Measurements from ENCODE around the gene NCK2.

NCK2 gene

DNA sequence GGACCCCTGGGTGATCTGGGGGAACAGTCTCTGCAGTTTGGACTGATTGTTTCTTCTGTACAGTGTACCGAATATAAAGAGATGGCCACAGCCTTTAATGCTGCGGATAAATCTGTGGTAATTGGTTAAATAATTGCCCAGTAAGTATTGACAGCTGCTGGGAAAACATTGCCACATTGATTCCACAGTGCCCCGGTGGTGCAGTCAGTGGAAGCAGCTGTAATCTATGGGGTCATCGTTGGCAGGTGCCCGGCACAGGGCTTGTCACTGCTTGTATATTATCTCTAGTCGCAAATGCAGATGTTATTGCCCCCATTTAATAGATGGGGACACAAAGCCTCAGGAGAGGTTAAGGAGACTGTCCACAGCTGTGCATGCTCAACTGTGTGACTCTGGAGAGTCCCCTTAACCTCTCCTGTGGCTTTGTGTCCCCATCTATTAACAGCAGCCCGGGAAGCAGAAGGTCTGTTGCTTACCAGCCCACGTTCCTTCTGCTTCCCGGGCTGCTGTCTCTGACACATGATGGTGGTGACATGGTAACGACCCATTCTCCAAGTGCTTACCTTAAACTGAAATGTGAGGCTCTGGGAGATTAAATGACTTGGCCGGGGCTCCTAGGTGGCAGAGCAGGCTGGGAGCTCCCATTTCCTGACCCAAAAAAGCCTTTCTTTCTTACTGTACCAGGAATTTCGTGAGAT, 76.9 kb downstream of the NCK2 start:
- DNase-seq: no peak

DNA sequence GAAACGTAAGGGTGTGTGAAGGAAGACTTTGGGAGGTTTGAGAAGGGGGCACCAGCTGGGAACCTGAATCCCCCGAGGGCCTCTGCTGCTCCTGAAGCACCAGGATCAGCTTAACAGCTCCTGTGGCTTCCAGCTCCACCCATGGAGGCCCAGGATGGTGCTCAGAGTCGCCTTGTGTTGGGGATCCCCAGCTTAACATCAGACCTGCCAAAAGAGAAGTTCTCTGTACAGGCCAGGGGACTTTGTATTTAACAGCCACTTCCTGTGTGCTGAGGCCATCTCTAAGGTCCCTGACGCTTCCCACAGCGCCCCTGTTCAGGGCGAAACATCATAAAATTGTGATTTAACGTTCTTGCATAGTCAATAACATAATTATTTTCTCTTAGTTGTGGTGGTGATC, 77.5 kb downstream of the NCK2 start:
- no peak for DNase-seq

DNA sequence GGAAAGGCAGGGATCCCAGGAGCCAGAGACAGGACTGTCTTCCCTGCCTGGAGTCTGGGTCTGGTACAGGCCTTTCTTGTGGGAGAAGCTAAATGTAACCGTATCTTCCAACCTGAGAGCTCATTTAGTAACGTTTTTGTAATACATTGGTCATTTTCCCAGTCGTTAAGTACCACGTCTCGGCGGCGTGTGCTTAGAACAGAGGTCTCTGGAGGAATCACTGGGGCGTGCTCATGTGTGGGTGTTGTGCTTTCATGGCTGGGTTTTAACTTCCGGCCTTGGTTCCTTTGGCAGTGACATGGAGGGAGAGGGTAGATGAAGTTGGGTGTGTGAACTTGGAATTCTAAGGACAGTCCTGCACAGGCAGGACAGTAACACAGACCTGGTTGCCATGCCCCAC, 79.7 kb downstream of the NCK2 start:
- no peak for DNase-seq

DNA sequence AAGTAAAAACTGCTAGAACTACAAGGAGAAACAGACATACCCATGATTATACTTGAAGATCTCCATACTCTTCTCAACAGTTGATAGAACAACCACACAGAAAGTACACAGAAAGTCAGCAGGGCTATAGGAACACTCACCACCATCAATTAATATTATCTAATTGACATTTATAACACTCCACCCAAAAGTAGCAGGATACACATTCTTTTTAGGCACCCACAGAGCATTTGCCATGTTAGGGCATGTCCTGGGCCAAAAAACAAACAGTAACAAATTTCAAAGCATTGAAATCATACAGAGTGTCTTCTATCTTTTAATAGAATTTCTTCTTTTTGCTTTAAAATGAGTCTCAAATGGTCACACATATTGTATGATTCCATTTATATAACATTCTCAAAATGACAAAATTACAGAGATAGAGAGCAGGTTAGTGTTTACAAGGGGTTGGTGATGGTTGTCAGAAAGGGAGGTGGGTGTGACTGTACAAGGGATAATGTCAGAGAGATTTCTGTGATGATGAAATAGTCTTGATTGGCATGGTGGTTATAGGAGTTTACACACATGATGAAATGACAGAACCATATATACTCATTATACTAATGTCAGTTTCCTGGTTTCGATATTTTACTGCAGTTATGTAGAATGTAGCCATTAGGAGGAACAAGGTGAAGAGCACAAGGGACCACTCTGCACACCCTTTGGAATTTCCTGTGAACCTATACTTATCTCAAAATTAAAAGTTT, 82.8 kb downstream of the NCK2 start:
- no peak for DNase-seq

DNA sequence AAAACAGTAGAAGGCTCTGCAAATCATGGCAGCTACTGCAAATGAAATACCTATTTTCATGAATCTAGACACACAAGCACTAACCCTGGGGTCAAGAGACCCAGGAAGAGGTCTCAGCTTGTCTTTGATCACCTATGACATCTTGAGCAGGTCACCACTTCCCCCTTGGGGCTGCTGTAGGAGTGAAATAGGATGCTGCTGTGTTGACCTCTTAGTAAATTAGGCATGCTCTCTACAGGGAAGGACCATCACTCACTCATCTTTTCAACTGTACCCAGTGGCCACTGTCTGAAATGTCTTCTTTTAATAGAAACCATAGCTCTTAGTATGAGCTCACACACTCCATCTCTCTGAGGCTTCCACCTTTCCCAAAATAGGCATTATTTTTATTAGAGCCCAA, 83.8 kb downstream of the NCK2 start:
- DNase-seq: no peak

DNA sequence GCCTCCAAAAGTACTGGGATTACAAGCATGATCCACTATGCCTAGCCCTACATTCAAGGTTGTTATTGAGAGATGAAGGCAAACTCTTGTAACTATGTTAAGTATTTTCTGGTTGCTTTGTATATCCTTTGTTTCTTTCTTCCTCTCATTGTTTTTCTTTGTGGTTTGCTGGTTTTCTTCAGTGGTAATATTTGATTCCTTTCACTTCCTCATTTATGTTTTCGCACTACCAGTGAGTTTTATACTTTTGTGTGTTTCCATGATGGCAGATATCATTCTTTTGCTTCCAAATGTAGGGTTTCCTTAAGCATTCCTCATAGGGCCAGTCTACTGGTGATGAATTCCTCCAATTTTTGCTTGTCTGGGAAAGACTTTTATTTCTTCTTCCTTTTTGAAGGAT, 90.2 kb downstream of the NCK2 start:
- no peak for DNase-seq

DNA sequence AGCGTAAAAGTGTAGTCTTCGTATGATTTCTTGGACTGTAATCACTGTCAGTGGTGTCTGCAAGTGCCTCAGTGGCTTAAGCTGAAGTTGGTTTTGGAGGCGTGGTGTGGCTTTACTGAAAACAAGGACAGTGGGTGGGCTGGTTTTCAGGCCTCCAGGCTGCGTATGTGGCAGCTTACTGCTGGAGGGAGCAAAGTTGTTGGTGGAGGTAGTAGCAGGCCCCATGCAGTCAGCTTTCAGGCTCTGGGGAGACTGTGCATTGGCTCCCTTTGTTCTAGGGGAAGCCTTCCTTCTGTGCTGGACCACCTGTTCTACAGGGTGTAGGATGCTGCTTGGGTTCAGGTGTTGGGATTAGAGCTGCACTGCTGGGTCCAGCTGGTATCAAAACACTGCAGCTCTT, 91.6 kb downstream of the NCK2 start:
- DNase-seq: no peak

DNA sequence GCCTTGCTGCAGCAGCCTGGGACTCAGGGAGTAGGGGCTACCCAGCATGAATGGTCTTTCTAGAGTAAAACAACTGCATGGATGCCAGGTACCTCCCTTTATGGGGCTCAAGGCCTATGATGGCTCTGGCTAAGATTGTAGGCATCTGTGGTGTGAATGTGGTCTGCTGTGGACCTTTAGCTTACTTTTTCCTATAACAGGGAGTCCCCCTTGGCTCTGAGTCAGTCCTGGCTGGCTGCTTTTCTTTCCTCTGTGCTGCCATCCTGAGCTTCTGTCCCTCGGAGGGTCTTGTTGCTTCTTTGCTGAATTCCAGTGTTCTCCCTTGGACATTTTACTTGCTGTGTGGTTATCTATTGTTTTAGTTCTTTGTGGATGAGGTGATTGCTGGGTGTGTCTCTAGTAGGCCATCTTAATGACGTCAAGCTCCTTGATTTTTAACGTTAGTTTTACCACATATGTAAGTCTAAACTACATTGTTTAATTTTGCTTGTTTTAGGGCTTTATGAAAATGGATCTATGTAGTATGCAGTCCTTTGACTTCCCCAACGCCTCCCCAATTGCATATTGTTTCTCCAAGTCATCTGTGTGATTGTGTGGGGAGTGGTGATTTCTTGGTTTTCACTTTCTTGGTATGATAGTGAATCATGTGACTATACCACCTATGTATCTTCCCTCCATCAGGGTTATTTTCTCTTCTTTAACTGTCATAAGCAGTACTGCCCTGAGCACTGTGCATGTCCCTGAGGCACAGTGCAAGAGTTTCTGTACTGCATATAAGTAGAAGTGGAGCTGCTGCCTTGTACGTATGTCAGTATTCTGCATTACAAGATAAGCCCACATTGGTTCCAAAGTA, 92.4 kb downstream of the NCK2 start:
- DNase-seq: no peak

GRCh38 chr2:105839793-105840192, 95.1 kb downstream of the NCK2 start:
- no peak for DNase-seq

- no peak for DNase-seq
Observed at GRCh38 chr2:105840933-105841332, 96.2 kb downstream of the NCK2 start.

DNA sequence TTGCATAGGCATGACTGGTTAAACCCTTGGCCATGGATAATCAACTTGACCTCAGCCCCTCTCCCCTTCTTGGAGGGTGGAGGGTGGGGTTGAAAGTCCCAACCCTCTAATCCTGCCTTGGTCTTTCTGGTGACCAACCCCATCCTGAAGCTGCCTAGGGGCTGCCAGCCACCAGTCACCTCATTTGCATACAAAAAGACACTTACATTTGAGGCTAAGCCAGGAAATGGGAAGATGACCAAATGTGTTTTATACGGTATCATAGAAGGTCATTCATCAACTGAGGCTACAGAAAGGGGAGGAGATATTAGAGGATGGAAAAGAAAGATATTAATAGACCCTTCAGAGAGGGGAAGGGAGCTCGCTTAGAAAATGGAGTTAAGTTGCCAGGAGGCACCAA, 96.8 kb downstream of the NCK2 start:
- no peak for DNase-seq

DNA sequence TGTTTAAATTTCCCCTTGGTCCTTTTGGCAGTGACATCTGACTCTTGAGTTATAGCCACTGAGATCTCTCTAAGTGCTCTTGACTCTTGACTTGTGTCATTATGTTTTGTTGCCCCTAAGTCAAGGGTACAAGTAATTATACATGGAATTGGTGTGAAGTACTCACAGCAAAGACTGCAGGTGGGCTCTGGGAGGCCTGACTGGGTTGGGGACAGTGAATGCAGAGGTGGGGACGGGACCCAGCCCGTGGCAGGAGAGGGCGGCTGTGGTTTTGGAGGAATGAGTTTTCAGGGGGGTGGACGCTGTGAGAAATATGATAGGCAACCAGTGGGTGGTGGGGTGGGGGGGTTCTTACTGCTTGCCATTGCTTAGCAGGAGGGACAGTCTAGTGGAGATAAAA, 97.8 kb downstream of the NCK2 start:
- no peak for DNase-seq

GRCh38 chr2:105843476-105844374, 99.0 kb downstream of the NCK2 start:
- DNase-seq: no peak

DNA sequence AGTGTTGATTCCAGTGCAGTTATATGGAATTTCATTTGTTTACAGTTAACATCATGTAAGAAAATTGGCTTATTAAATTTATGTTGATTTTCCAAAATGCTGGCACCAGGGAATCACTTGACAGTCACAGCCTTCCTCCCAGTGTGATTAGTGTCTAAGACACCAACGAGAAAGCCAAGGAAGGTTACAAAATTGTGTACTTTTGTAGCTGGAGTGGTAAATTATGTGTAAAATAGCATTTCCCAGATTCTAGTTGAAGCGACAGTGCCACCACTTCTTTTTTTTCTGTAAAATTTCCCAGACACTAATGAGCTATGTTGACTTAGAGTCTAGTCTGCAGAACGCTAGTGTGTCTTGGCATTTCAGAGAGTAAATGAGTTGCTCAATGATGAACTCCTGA, 101.3 kb downstream of the NCK2 start:
- no peak for DNase-seq

GRCh38 chr2:105847056-105847455, 102.3 kb downstream of the NCK2 start:
- DNase-seq: no peak

GRCh38 chr2:105848367-105848766, 103.7 kb downstream of the NCK2 start:
- DNase-seq: no peak

- no peak for DNase-seq
Observed at GRCh38 chr2:105849431-105850179, 104.9 kb downstream of the NCK2 start.

DNA sequence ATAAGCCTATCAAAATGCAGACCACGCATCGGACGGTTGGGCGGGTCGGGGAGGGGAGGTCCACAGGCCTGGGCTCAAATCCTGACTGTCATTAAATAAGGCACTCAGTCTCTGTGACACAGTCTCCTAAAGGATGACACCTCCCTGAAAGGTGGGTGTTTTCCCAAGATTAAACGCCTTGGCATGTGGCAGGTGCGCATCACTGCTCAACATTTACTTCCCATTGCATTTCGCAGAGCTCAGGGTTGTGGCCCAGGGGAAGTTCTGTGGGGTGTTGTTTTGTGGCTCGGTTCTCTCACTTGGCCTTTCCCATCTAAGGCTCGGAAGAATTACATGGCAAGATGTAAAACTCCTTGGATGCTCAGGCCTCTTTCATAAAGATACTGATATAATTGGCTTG, 107.4 kb downstream of the NCK2 start:
- no peak for DNase-seq

DNA sequence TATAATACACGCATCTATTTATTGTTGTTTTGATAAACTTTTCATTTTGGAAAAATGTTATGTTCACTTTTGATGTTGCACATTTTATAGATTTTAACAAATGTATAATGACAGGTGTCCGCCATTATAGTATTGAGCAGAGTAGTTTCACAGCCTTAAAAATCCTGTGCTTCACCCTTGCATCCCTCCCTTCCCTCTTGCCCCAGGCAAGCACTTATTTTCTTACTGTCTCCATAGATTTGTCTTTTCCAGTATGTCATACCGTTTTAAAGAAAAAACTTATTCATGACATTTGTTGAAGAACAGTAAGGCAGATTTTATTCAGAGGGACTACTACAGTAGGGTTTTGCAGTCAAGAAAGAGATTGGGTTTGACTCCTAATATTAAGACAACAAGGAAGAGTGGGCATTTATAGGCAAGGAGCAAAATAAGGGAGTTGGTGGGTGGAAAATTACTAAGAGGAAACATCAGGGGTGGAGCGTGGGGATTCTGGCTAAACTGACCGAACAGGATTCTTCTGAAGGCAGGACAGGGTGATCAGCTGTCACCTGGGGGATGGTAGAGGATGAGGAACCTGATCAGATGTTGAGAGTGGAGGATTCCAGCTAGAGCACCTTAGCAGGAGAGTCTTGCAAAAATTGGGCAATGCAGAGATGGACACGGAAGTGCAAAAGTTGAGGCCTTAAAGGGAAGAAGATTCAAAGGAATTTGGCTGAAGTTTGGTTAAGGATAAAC, 108.8 kb downstream of the NCK2 start:
- DNase-seq: no peak

DNA sequence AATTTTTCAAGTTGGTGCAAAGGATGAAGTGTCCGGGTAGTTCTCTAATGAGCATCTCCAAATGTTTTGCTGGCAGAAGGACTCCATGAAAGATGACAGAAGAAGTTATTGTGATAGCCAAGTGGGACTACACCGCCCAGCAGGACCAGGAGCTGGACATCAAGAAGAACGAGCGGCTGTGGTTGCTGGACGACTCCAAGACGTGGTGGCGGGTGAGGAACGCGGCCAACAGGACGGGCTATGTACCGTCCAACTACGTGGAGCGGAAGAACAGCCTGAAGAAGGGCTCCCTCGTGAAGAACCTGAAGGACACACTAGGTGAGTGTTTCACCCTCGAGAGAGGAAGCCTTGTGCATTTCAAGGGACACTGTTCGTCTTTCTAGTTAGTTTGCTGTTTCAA, 110.3 kb downstream of the NCK2 start:
- DNase-seq: no peak

DNA sequence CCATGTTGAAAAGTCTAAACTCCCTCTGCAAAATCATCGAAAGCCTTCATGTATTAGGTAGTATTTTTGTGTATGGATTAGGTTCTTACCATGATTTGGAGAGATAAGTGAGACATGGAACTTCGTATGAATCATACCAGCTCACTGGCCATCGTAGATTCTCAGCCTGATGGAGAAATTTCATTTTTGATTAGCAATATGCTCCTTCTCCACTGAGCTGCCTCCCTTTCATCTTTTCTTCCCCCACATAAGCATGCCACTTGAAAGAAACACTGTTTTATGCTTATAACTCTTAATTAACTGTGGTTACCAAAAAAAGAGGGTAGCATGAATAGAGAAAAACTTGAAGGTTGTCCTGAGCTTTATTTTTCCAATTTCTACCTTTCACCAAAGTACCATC, 111.9 kb downstream of the NCK2 start:
- no peak for DNase-seq
